PC-3 (cell line): ENCODE data around the gene TMOD2. TPM values are rescaled to one million over a fixed set of nuclear protein-coding genes. Genes with fewer than 3 reads are reported as not detected.

Experiments used
- ATAC-seq: fragments of 200-7000 bp; cut with Tn5 transposase; 2 replicates; pipeline ENCODE4 v1.9.1; 2020; ENCODE audit warnings: mild to moderate bottlenecking, moderate library complexity
- BruUV-seq: library from RNA; stranded (reverse); fragments of 400-500 nt; replicated peaks from 2 replicates; lab custom pipeline; 2021; lab: Mats Ljungman, UMichigan
- CTCF ChIA-PET: fragments of 300-600 bp; sonication (Branson Sonifier 250); formaldehyde crosslinking; loops from one replicate; lab custom pipeline; 2022; ENCODE audit warnings: antibody characterized with exemption; lab: Charles Lee
- POLR2A ChIA-PET: fragments of 300-600 bp; sonication (Branson Sonifier 250); formaldehyde crosslinking; loops from one replicate; lab custom pipeline; 2022; ENCODE audit warnings: antibody characterized with exemption; ENCODE audit not compliant: unreplicated experiment; lab: Charles Lee
- DNase-seq: peaks from one replicate; pipeline ENCODE4 v3.0.0-alpha.2; 2015
- H2AFZ ChIP-seq: fragments of 300-600 bp; sonication (generic); 2 replicates; pipeline ENCODE4 v1.6.0; 2016; ENCODE audit warnings: antibody characterized with exemption, low read length
- H3F3A ChIP-seq: fragments of 300-600 bp; sonication (generic); one replicate; pipeline ENCODE4 v1.6.0; 2017; ENCODE audit warnings: antibody characterized with exemption, low read length, control low read depth, mild to moderate bottlenecking; ENCODE audit not compliant: unreplicated experiment
- H3K27ac ChIP-seq: fragments of 300-600 bp; sonication (generic); 2 replicates; pipeline ENCODE4 v1.5.1; 2016; ENCODE audit warnings: mild to moderate bottlenecking, low read length
- H3K27me3 ChIP-seq: fragments of 300-600 bp; sonication (generic); 2 replicates; pipeline ENCODE4 v1.6.1; 2016; ENCODE audit warnings: low read length, mixed read lengths
- H3K36me3 ChIP-seq: fragments of 300-600 bp; sonication (generic); 2 replicates; pipeline ENCODE4 v1.6.1; 2016; ENCODE audit warnings: low read depth, mixed run types, low read length, mixed read lengths
- H3K4me1 ChIP-seq: fragments of 300-600 bp; sonication (generic); 2 replicates; pipeline ENCODE4 v1.5.1; 2016; ENCODE audit warnings: low read length; ENCODE audit not compliant: insufficient read depth
- H3K4me2 ChIP-seq: fragments of 300-600 bp; sonication (generic); 2 replicates; pipeline ENCODE4 v1.6.0; 2016; ENCODE audit warnings: low read length
- H3K4me3 ChIP-seq: fragments of 300-600 bp; sonication (generic); 2 replicates; pipeline ENCODE4 v1.5.1; 2016; ENCODE audit warnings: mild to moderate bottlenecking, low read length, mixed read lengths
- H3K79me2 ChIP-seq: fragments of 300-600 bp; sonication (generic); 2 replicates; pipeline ENCODE4 v1.6.1; 2017; ENCODE audit warnings: low read length, mixed read lengths
- H3K9ac ChIP-seq: fragments of 300-600 bp; sonication (generic); 2 replicates; pipeline ENCODE4 v1.6.0; 2016; ENCODE audit warnings: mild to moderate bottlenecking, low read length
- H3K9me2 ChIP-seq: fragments of 300-600 bp; sonication (generic); replicated peaks from 2 replicates; pipeline ENCODE4 v1.6.1; 2016; ENCODE audit warnings: mixed run types, low read length, mixed read lengths
- H3K9me3 ChIP-seq: fragments of 300-600 bp; sonication (generic); 2 replicates; pipeline ENCODE4 v1.6.1; 2016; ENCODE audit warnings: low read length, mixed read lengths
- H4K20me1 ChIP-seq: fragments of 300-600 bp; sonication (generic); 2 replicates; pipeline ENCODE4 v1.6.1; 2016; ENCODE audit warnings: low read length, mixed read lengths
- EZH2 ChIP-seq: fragments of 300-600 bp; sonication (generic); IDR thresholded peaks from one replicate; pipeline ENCODE4 v1.6.1; 2017; ENCODE audit warnings: antibody characterized with exemption, mild to moderate bottlenecking, low read length; ENCODE audit not compliant: unreplicated experiment
- EZH2phosphoT487 ChIP-seq: fragments of 300-600 bp; sonication (generic); IDR thresholded peaks from 2 replicates; pipeline ENCODE4 v1.6.1; 2018; ENCODE audit warnings: mild to moderate bottlenecking, antibody characterized with exemption, low read length, borderline replicate concordance
- intact Hi-C: fragments of 100-400 bp; cut with micrococcal nuclease; formaldehyde crosslinking; loops from 2 replicates; pipeline ENCODE4 v1.9.0; 2023
- total RNA-seq: library from RNA; depleted of rRNA; stranded (reverse); fragments of >200 nt; gene quantifications from 2 replicates; pipeline ENCODE4 v1.2.3, GENCODE V29; 2014
- TF ChIP-seq, protein P1 (sequence below): fragments of 300-600 bp; sonication (generic); conservative IDR thresholded peaks from 2 replicates; pipeline ENCODE4 v1.5.1; 2017; ENCODE audit warnings: antibody characterized with exemption, low read depth, mild to moderate bottlenecking, low read length

The TMOD2 gene
- total RNA-seq, 1 experiment from 2014 or later: 0.95 TPM

- H3K9ac ChIP-seq: no peak overlapping the region
- H3K27me3 ChIP-seq: no peaks in the 10 kb centered on the region
- no peaks in the 10 kb centered on the region for H3K9me2 ChIP-seq
- no peaks in the 10 kb centered on the region for H3F3A ChIP-seq
- H3K4me3 ChIP-seq: no peak overlapping the region
- POLR2A ChIA-PET: no interaction called here
- CTCF ChIA-PET: no interaction called here
- no peaks in the 10 kb centered on the region for H4K20me1 ChIP-seq
- H3K27ac ChIP-seq: no peak overlapping the region
- H2AFZ ChIP-seq: no peak overlapping the region
- no peaks in the 10 kb centered on the region for H3K36me3 ChIP-seq
- no peaks in the 10 kb centered on the region for H3K79me2 ChIP-seq
- intact Hi-C loops: no loop called here
- H3K9me3 ChIP-seq: no peaks in the 10 kb centered on the region
- no peaks in the 10 kb centered on the region for H3K4me1 ChIP-seq
- DNase-seq (no peak), ATAC-seq (no peak)
- no TSS peak for BruUV-seq
- TF ChIP-seq, protein P1, sequence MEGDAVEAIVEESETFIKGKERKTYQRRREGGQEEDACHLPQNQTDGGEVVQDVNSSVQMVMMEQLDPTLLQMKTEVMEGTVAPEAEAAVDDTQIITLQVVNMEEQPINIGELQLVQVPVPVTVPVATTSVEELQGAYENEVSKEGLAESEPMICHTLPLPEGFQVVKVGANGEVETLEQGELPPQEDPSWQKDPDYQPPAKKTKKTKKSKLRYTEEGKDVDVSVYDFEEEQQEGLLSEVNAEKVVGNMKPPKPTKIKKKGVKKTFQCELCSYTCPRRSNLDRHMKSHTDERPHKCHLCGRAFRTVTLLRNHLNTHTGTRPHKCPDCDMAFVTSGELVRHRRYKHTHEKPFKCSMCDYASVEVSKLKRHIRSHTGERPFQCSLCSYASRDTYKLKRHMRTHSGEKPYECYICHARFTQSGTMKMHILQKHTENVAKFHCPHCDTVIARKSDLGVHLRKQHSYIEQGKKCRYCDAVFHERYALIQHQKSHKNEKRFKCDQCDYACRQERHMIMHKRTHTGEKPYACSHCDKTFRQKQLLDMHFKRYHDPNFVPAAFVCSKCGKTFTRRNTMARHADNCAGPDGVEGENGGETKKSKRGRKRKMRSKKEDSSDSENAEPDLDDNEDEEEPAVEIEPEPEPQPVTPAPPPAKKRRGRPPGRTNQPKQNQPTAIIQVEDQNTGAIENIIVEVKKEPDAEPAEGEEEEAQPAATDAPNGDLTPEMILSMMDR: no peak
- TF ChIP-seq EZH2phosphoT487 (no peak), EZH2 (no peak)
- no peak overlapping the region for H3K4me2 ChIP-seq
Measured at GRCh38 chr15:51806123-51806522, 54.7 kb downstream of the TMOD2 start.

DNA sequence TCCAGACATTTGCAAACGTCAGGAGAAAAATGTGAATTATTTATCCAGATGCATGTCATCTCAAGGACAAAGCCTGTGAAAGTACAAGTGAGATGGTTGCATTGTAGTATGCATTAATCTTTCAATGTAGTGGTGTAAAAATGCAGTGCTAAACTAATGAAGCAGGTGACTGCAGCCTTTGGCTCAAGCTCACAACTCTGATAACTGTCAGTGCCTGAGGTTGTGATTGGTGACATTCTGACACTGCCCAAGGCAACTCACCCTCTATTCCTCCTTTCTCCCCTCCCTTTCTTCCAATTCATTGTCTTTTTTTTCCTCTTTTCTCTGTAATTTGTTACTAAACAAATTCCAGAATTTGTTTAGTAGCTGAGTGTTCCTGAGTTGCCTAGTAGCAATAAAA lies 58.1 kb downstream of the TMOD2 start:
- no peak overlapping the region for H3K27ac ChIP-seq
- no peak overlapping the region for H3K9ac ChIP-seq
- ChIA-PET POLR2A (no interaction called here), CTCF (interaction anchor here (0.6 kb wide), 1 partner anchor 263 kb away, joined by 4 read pairs; no protein-coding TSS in a partner anchor)
- intact Hi-C loops: no loop called here
- ATAC-seq: no peak
- no peak for DNase-seq
- H3K4me3 ChIP-seq: no peak overlapping the region
- TF ChIP-seq, protein P1: no peak
- no peak for TF ChIP-seq EZH2
- TF ChIP-seq EZH2phosphoT487: no peak
- H3K9me3 ChIP-seq: no peaks in the 10 kb centered on the region
- H2AFZ ChIP-seq: no peak overlapping the region
- no peak overlapping the region for H3K4me2 ChIP-seq
- H3K79me2 ChIP-seq: no peaks in the 10 kb centered on the region
- no TSS peak for BruUV-seq
- no peaks in the 10 kb centered on the region for H3K27me3 ChIP-seq
- no peaks in the 10 kb centered on the region for H3K4me1 ChIP-seq
- H3F3A ChIP-seq: no peaks in the 10 kb centered on the region
- no peaks in the 10 kb centered on the region for H4K20me1 ChIP-seq
- H3K9me2 ChIP-seq: no peaks in the 10 kb centered on the region
- no peaks in the 10 kb centered on the region for H3K36me3 ChIP-seq

GRCh38 chr15:51812598-51812997 lies 61.2 kb downstream of the TMOD2 start:
- CTCF ChIA-PET: interaction anchor here (0.6 kb wide), 1 partner anchor 32 kb away, joined by 3 read pairs; no protein-coding TSS in a partner anchor

More at GRCh38 chr15:51812598-51812997, 61.2 kb downstream of the TMOD2 start:
- no peak for TF ChIP-seq EZH2phosphoT487
- TF ChIP-seq, protein P1: no peak
- no peak for TF ChIP-seq EZH2
- POLR2A ChIA-PET: no interaction called here
- intact Hi-C loops: no loop called here
- Histone ChIP-seq H3K36me3 (no peaks in the 10 kb centered on the region), H2AFZ (no peak overlapping the region), H3K4me1 (no peaks in the 10 kb centered on the region), H3K9ac (no peak overlapping the region), H3K27ac (no peak overlapping the region), H4K20me1 (no peaks in the 10 kb centered on the region), H3K4me3 (no peak overlapping the region), H3K9me3 (no peaks in the 10 kb centered on the region), H3K27me3 (no peaks in the 10 kb centered on the region), H3K9me2 (no peaks in the 10 kb centered on the region), H3F3A (no peaks in the 10 kb centered on the region), H3K79me2 (no peaks in the 10 kb centered on the region), H3K4me2 (no peak overlapping the region)
- no peak for DNase-seq
- no TSS peak for BruUV-seq
- no peak for ATAC-seq
